HepG2 (cell line): Measurements from ENCODE around the gene PEX7. TPM values are rescaled to one million over a fixed set of nuclear protein-coding genes. Genes with fewer than 3 reads are reported as not detected.
A peak's percentile ranks its signal among the peaks of the same experiment; 100 is the strongest.

Source experiments
- ATAC-seq: fragments of 200-7000 bp; cut with Tn5 transposase; 3 replicates; pipeline ENCODE4 v1.9.1; 2020; ENCODE audit warnings: mild to moderate bottlenecking, moderate library complexity
- BruUV-seq: library from RNA; stranded (reverse); fragments of 400-500 nt; replicated peaks from 2 replicates; lab custom pipeline; 2021; lab: Mats Ljungman, UMichigan
- CTCF ChIA-PET: fragments of 300-600 bp; formaldehyde crosslinking; extraction: SDS; loops from one replicate; lab custom pipeline; 2021; ENCODE audit warnings: low total read pairs, inconsistent platforms, low intra/inter-chr PET ratio; lab: Yijun Ruan, JAX
- POLR2A ChIA-PET: fragments of 350-600 bp; sonication (Branson Sonifier 250); formaldehyde crosslinking; loops from one replicate; lab custom pipeline; 2020; ENCODE audit warnings: antibody characterized with exemption, inconsistent platforms; lab: Yijun Ruan, JAX
- DNase-seq: peaks from one replicate; pipeline ENCODE4 v3.0.0-alpha.2; 2015; ENCODE audit warnings: low spot score
- FAIRE-seq: peaks from 3 replicates; lab custom pipeline; 2011; peaks lifted over from hg19 to GRCh38; lab: Jason Lieb, UNC
- H2AFZ ChIP-seq: one replicate; pipeline ENCODE4 v1.6.1; 2011; ENCODE audit warnings: low read length, inconsistent platforms
- H3K27ac ChIP-seq: fragments of 300-600 bp; 3 replicates; pipeline ENCODE4 v1.8.0; 2011; ENCODE audit warnings: mixed run types, mild to moderate bottlenecking, mixed read lengths, low read length, inconsistent platforms; ENCODE audit not compliant: insufficient read depth; ENCODE audit errors: extremely low read length
- H3K27me3 ChIP-seq, 2 experiments: fragments of 200-600 bp in 1 of 2; 2 replicates in 1 of 2; 3 replicates in 1 of 2; pipeline versions ENCODE4 v1.6.0 to v1.8.0; 2011; ENCODE audit warnings: low read length in 2 of 2, mild to moderate bottlenecking in 2 of 2, moderate library complexity in 2 of 2, inconsistent platforms in 1 of 2; ENCODE audit not compliant: insufficient read depth in 2 of 2, control insufficient read depth in 1 of 2
- H3K36me3 ChIP-seq, 2 experiments: fragments of 200-600 bp in 1 of 2; replicated peaks in 1 of 2; 2 replicates in 1 of 2; 3 replicates in 1 of 2; pipeline versions ENCODE4 v1.5.1 to v1.8.0; 2011; ENCODE audit warnings: low read length in 2 of 2, inconsistent platforms in 1 of 2; ENCODE audit not compliant: insufficient read depth in 2 of 2, control insufficient read depth in 1 of 2
- H3K4me1 ChIP-seq: 2 replicates; pipeline ENCODE4 v1.5.1; 2012; ENCODE audit warnings: low read length, inconsistent platforms; ENCODE audit not compliant: insufficient read depth
- H3K4me2 ChIP-seq: 2 replicates; pipeline ENCODE4 v1.6.0; 2011; ENCODE audit warnings: low read depth, low read length, inconsistent platforms
- H3K4me3 ChIP-seq, 3 experiments: fragments of 200-600 bp in 1 of 3; sonication (generic), shearing (Covaris generic) in 1 of 3; replicated peaks in 1 of 3; 2 replicates each; pipeline ENCODE4 v1.5.1; 2011 to 2016; ENCODE audit warnings: low read length in 3 of 3, inconsistent platforms in 2 of 3, low read depth in 2 of 3, mild to moderate bottlenecking in 2 of 3, control low read depth in 1 of 3, mixed read lengths in 1 of 3; ENCODE audit not compliant: insufficient read depth in 1 of 3
- H3K79me2 ChIP-seq: one replicate; pipeline ENCODE4 v1.6.1; 2011; ENCODE audit warnings: low read length, inconsistent platforms; ENCODE audit not compliant: insufficient read depth
- H3K9ac ChIP-seq: 2 replicates; pipeline ENCODE4 v1.6.0; 2011; ENCODE audit warnings: mild to moderate bottlenecking, low read depth, low read length, inconsistent platforms; ENCODE audit not compliant: insufficient read depth
- H3K9me3 ChIP-seq: 2 replicates; pipeline ENCODE4 v1.5.1; 2012; ENCODE audit warnings: mild to moderate bottlenecking, low read length
- H4K20me1 ChIP-seq: 2 replicates; pipeline ENCODE4 v1.6.0; 2011; ENCODE audit warnings: inconsistent platforms, mild to moderate bottlenecking, low read length, moderate library complexity; ENCODE audit not compliant: insufficient read depth
- AKAP8 ChIP-seq: sonication (generic); formaldehyde crosslinking; IDR thresholded peaks from 2 replicates; pipeline ENCODE4 v1.5.1; 2020; ENCODE audit warnings: mild to moderate bottlenecking, missing genetic modification reagents
- DPF2 ChIP-seq: sonication (generic); formaldehyde crosslinking; IDR thresholded peaks from 2 replicates; pipeline ENCODE4 v1.4.0; 2020; ENCODE audit warnings: mild to moderate bottlenecking, low read depth, missing genetic modification reagents, borderline replicate concordance
- HCFC1 ChIP-seq: fragments of 150-350 bp; IDR thresholded peaks from 2 replicates; pipeline ENCODE4 v1.6.1; 2014; ENCODE audit warnings: low read depth, low read length
- KAT8 ChIP-seq: IDR thresholded peaks from 2 replicates; pipeline ENCODE4 v1.6.1; 2016; ENCODE audit warnings: missing genetic modification reagents, missing compliant biosample characterization
- KLF13 ChIP-seq: sonication (generic); formaldehyde crosslinking; IDR thresholded peaks from 2 replicates; pipeline ENCODE4 v1.4.0; 2020; ENCODE audit warnings: mild to moderate bottlenecking, missing genetic modification reagents
- MXD3 ChIP-seq: IDR thresholded peaks from 2 replicates; pipeline ENCODE4 v1.6.1; 2016; ENCODE audit warnings: mild to moderate bottlenecking, missing biosample characterization, missing genetic modification reagents
- PCBP2 ChIP-seq: fragments of 200-400 bp; formaldehyde crosslinking; optimal IDR thresholded peaks from 2 replicates; pipeline ENCODE3; 2018; ENCODE audit warnings: low read length, low read depth; ENCODE audit not compliant: poor library complexity, severe bottlenecking
- PHF5A ChIP-seq: IDR thresholded peaks from one replicate; pipeline ENCODE4 v1.6.1; 2018; ENCODE audit warnings: low read depth, missing genetic modification reagents; ENCODE audit not compliant: unreplicated experiment
- SNAPC5 ChIP-seq: sonication (generic); formaldehyde crosslinking; IDR thresholded peaks from 2 replicates; pipeline ENCODE4 v1.8.1; 2023; ENCODE audit warnings: mild to moderate bottlenecking, missing genetic modification reagents, borderline replicate concordance
- SSRP1 ChIP-seq: IDR thresholded peaks from 2 replicates; pipeline ENCODE4 v1.6.1; 2016; ENCODE audit warnings: control low read depth
- TEAD3 ChIP-seq: optimal IDR thresholded peaks from 2 replicates; pipeline ENCODE3; 2016; ENCODE audit warnings: borderline replicate concordance
- TFAP4 ChIP-seq: sonication (generic); IDR thresholded peaks from 2 replicates; pipeline ENCODE4 v1.6.1; 2016; ENCODE audit warnings: low read depth, borderline replicate concordance
- ZNF280D ChIP-seq: sonication (generic); formaldehyde crosslinking; IDR thresholded peaks from 2 replicates; pipeline ENCODE4 v1.5.1; 2020; ENCODE audit warnings: mild to moderate bottlenecking, missing genetic modification reagents
- WGBS: methylation state at CpG from one replicate; pipeline ENCODE4 v1.1.6; 2017; ENCODE audit warnings: low lambda C conversion rate; 5-methylcytosine and 5-hydroxymethylcytosine counted together
- in situ Hi-C: cut with HindIII; loops from 2 replicates; pipeline ENCODE4 v1.10.0; 2017; ENCODE audit warnings: low pct_unique_long_range_greater_than_20kb; ENCODE audit not compliant: extremely low pct_ligation_motif_present
- intact Hi-C: fragments of 100-400 bp; cut with micrococcal nuclease; formaldehyde crosslinking; loops from one replicate; pipeline ENCODE4 v1.10.0; 2022; ENCODE audit not compliant: unreplicated experiment
- polyA plus RNA-seq, 8 experiments: library from polyadenylated mRNA; depleted of rRNA in 3 of 8; stranded (reverse) in 7 of 8; unstranded in 1 of 8; fragments of >200 nt; fragmentation: Illumina TruSeq in 4 of 8; extraction: Trizol in 4 of 8; gene quantifications; 2 replicates each; pipeline versions ENCODE4 v1.2.1 to v1.2.3, GENCODE V29; 2011 to 2016; ENCODE audit warnings: low read depth in 4 of 8, missing spikeins in 1 of 8, mixed read lengths in 1 of 8; ENCODE audit not compliant: insufficient read depth in 1 of 8
- total RNA-seq, 5 experiments: library from RNA; depleted of rRNA; stranded (reverse); fragments of >200 nt; fragmentation: Illumina TruSeq; extraction: Trizol; gene quantifications; 2 replicates each; pipeline ENCODE4 v1.2.3, GENCODE V29; 2016; ENCODE audit warnings: low read depth in 1 of 5

Gene PEX7
- total and polyA plus RNA-seq, 2 of the 13 experiments (the other 11 are each of a cell fraction or from before 2014, with no cell fraction given): 0.04 to 0.53 TPM

GRCh38 chr6:136921936-136922684, 99.7 kb downstream of the PEX7 start, which contains the start of gene SLC35D3:
TSS of gene SLC35D3 (plus strand) at chr6:136922301. CDS start at chr6:136922429, 128 bp downstream.
- intact Hi-C loops (no loop called here), in situ Hi-C loops (loop anchor here (25.0 kb wide), 1 partner anchor 285 kb away; no protein-coding TSS in a partner anchor)
- no peak within 1 kb of the TSS for H3K27ac ChIP-seq
- no peaks in the 10 kb centered on the region for H3K9me3 ChIP-seq
- TF ChIP-seq PHF5A: no peak
- FAIRE-seq (no peak), ATAC-seq (peak; percentile 30), DNase-seq (no peak)
- POLR2A ChIA-PET: no interaction called here
- no peak within 1 kb of the TSS for H3K4me2 ChIP-seq
- H3K79me2 ChIP-seq: no peaks in the 10 kb centered on the region
- CTCF ChIA-PET: no interaction called here
- WGBS: 44% methylated on average over 44 of the region's 86 CpGs
- H3K9ac ChIP-seq: no peak within 1 kb of the TSS
- H3K4me3 ChIP-seq: no peak within 1 kb of the TSS
- no peaks in the 10 kb centered on the region for H4K20me1 ChIP-seq
- H2AFZ ChIP-seq: no peak within 1 kb of the TSS
- no TSS peak for BruUV-seq
- no peaks in the 10 kb centered on the region for H3K36me3 ChIP-seq
- no peaks in the 10 kb centered on the region for H3K4me1 ChIP-seq
- H3K27me3 ChIP-seq: peaks cover 8 to 55% of the 10 kb centered on the region in 2 experiments

- no TSS peak for BruUV-seq
- ATAC-seq: peak; percentile 13; the same call in 2 of the 3 replicates
- Histone ChIP-seq H2AFZ (no peak overlapping the region), H3K4me1 (no peaks in the 10 kb centered on the region), H4K20me1 (no peaks in the 10 kb centered on the region), H3K27me3 (peaks cover 8 to 55% of the 10 kb centered on the region in 2 experiments), H3K4me2 (no peak overlapping the region), H3K36me3 (no peaks in the 10 kb centered on the region), H3K27ac (no peak overlapping the region), H3K9ac (no peak overlapping the region), H3K79me2 (no peaks in the 10 kb centered on the region), H3K4me3 (no peak overlapping the region), H3K9me3 (no peaks in the 10 kb centered on the region)
- intact Hi-C loops (no loop called here), in situ Hi-C loops (loop anchor here (25.0 kb wide), 1 partner anchor 285 kb away; no protein-coding TSS in a partner anchor)
- no peak for DNase-seq
- ChIA-PET CTCF (no interaction called here), POLR2A (no interaction called here)
- WGBS: 39% methylated on average over 24 of the region's 29 CpGs
- no peak for FAIRE-seq
- TF ChIP-seq TEAD3 (CRISPR knock-in tag) (no peak), SSRP1 (CRISPR knock-in tag) (no peak), TFAP4 (no peak), KLF13 (CRISPR knock-in tag) (no peak), KAT8 (CRISPR knock-in tag) (no peak), DPF2 (CRISPR knock-in tag) (no peak), SNAPC5 (CRISPR knock-in tag) (no peak), PCBP2 (no peak), MXD3 (no peak), ZNF280D (CRISPR knock-in tag) (no peak), AKAP8 (CRISPR knock-in tag) (no peak), HCFC1 (no peak)
Observed at GRCh38 chr6:136922685-136923006, 100.3 kb downstream of the PEX7 start.
